Vagina (tissue), 2 donors: ENCODE results near the gene FBLL1. TPM values are rescaled to one million over a fixed set of nuclear protein-coding genes. Genes with fewer than 3 reads are reported as not detected.
"Not testable (repeated sequence)": the region's sequence is repeated elsewhere in the genome, so short reads cannot be mapped to it uniquely, and the experiment has no call there.

ENCODE experiments used
- DNase-seq, 2 donors: peaks; one replicate each; pipeline ENCODE4 v3.0.0-alpha.2; 2017; ENCODE audit errors: extremely low spot score in 2 of 2
- H3K27ac ChIP-seq: fragments of 200-600 bp; sonication (generic); one replicate; pipeline ENCODE4 v1.5.1; 2019
- H3K27me3 ChIP-seq: fragments of 200-600 bp; sonication (generic); one replicate; pipeline ENCODE4 v1.5.1; 2019
- H3K36me3 ChIP-seq, 2 donors: fragments of 200-600 bp; sonication (generic); one replicate each; pipeline ENCODE4 v1.5.1; 2017 to 2019
- H3K4me1 ChIP-seq: fragments of 200-600 bp; sonication (generic); one replicate; pipeline ENCODE4 v1.5.1; 2019
- H3K4me3 ChIP-seq, 2 donors: fragments of 200-600 bp; sonication (generic); 1 replicate in 1 of 2; 2 replicates in 1 of 2; pipeline ENCODE4 v1.5.1; 2016 to 2019
- H3K9me3 ChIP-seq: fragments of 200-600 bp; sonication (generic); one replicate; pipeline ENCODE4 v1.5.1; 2019
- CTCF ChIP-seq, 3 experiments: fragments of 450-650 bp in 2 of 3; fragments of 200-600 bp in 1 of 3; sonication (generic) in 1 of 3; IDR thresholded peaks; one replicate each; pipeline ENCODE4 v1.5.1; 2017 to 2019; ENCODE audit warnings: antibody characterized with exemption in 3 of 3, mild to moderate bottlenecking in 2 of 3, moderate library complexity in 2 of 3
- POLR2A ChIP-seq, 2 donors: fragments of 450-650 bp; IDR thresholded peaks; one replicate each; pipeline ENCODE4 v1.6.1; 2017; ENCODE audit warnings: antibody characterized with exemption in 2 of 2, mild to moderate bottlenecking in 2 of 2, moderate library complexity in 2 of 2
- POLR2AphosphoS5 ChIP-seq, 2 donors: sonication (generic); formaldehyde crosslinking; IDR thresholded peaks; one replicate each; pipeline ENCODE4 v1.9.0; 2017; ENCODE audit warnings: antibody characterized with exemption in 2 of 2, mild to moderate bottlenecking in 2 of 2, low read depth in 1 of 2; ENCODE audit not compliant: insufficient read depth in 1 of 2
- intact Hi-C: fragments of 100-400 bp; cut with DNase I; formaldehyde crosslinking; loops from one replicate; pipeline ENCODE4 v1.15.1; 2023
- total RNA-seq: library from RNA; depleted of rRNA; stranded (reverse); fragments of >200 nt; gene quantifications from one replicate; pipeline ENCODE4 v1.2.3, GENCODE V29; 2016

The FBLL1 gene
- total RNA-seq, 1 donor from 2014 or later: not detected

GRCh38 chr5:168563959-168564358 is 34.9 kb downstream of the FBLL1 start:
- Histone ChIP-seq H3K4me3 (no peak overlapping the region), H3K27me3 (no peaks in the 10 kb centered on the region), H3K36me3 (peaks cover 0 to 42% of the 10 kb centered on the region in 2 donors), H3K4me1 (no peaks in the 10 kb centered on the region), H3K9me3 (no peaks in the 10 kb centered on the region), H3K27ac (no peak overlapping the region)
- no peak for DNase-seq
- intact Hi-C loops: no loop called here
- TF ChIP-seq POLR2A (IDR thresholded peaks at IDR 0.05) (no peak), POLR2AphosphoS5 (IDR thresholded peaks at IDR 0.05; ENCODE audit: insufficient read depth in 1 of 2, low read depth in 1 of 2) (no peak), CTCF (IDR thresholded peaks at IDR 0.05) (no peak)

- intact Hi-C loops: no loop called here
- H3K36me3 ChIP-seq: peaks cover 0 to 37% of the 10 kb centered on the region in 2 donors
- peaks cover 6% of the 10 kb centered on the region for H3K4me1 ChIP-seq
- no peak overlapping the region for H3K27ac ChIP-seq
- DNase-seq: no peak
- no peaks in the 10 kb centered on the region for H3K27me3 ChIP-seq
- no peak overlapping the region for H3K4me3 ChIP-seq
- no peaks in the 10 kb centered on the region for H3K9me3 ChIP-seq
- TF ChIP-seq POLR2AphosphoS5 (IDR thresholded peaks at IDR 0.05; ENCODE audit: insufficient read depth in 1 of 2, low read depth in 1 of 2): no peak
- TF ChIP-seq POLR2A (IDR thresholded peaks at IDR 0.05): no peak
- no peak for TF ChIP-seq CTCF (IDR thresholded peaks at IDR 0.05)
Measured at GRCh38 chr5:168568738-168569137, 39.6 kb downstream of the FBLL1 start.

- peaks cover 0 to 27% of the 10 kb centered on the region in 2 donors for H3K36me3 ChIP-seq
- DNase-seq: no peak
- peaks cover 13% of the 10 kb centered on the region for H3K4me1 ChIP-seq
- intact Hi-C loops: no loop called here
- no peak for TF ChIP-seq POLR2AphosphoS5 (IDR thresholded peaks at IDR 0.05; ENCODE audit: insufficient read depth in 1 of 2, low read depth in 1 of 2)
- no peak for TF ChIP-seq POLR2A (IDR thresholded peaks at IDR 0.05)
- no peak for TF ChIP-seq CTCF (IDR thresholded peaks at IDR 0.05)
- no peak overlapping the region for H3K27ac ChIP-seq
- H3K27me3 ChIP-seq: no peaks in the 10 kb centered on the region
- no peaks in the 10 kb centered on the region for H3K9me3 ChIP-seq
- H3K4me3 ChIP-seq: no peak overlapping the region
Measured at GRCh38 chr5:168570490-168571328, 41.6 kb downstream of the FBLL1 start.

GRCh38 chr5:168573663-168574062 is 44.6 kb downstream of the FBLL1 start:
- H3K4me3 ChIP-seq, intact Hi-C loops, DNase-seq, H3K9me3 ChIP-seq, H3K27ac ChIP-seq, H3K27me3 ChIP-seq, H3K36me3 ChIP-seq: not testable (repeated sequence)
- H3K4me1 ChIP-seq: peaks cover 34% of the 10 kb centered on the region

GRCh38 chr5:168574156-168574555 is 45.1 kb downstream of the FBLL1 start:
- H3K36me3 ChIP-seq, intact Hi-C loops, H3K27me3 ChIP-seq, H3K27ac ChIP-seq, H3K4me3 ChIP-seq, H3K9me3 ChIP-seq, DNase-seq: not testable (repeated sequence)
- peaks cover 34% of the 10 kb centered on the region for H3K4me1 ChIP-seq
